SU-DHL-6 (cell line): Measurements from ENCODE around the gene DPH1.

Experiments used
- H2AFZ ChIP-seq: fragments of 200-600 bp; sonication (generic); 2 replicates; pipeline ENCODE4 v1.6.1; 2014; ENCODE audit warnings: low read depth, mild to moderate bottlenecking, moderate library complexity, mixed read lengths, antibody characterized with exemption, low read length; ENCODE audit not compliant: severe bottlenecking
- H3F3A ChIP-seq: fragments of 200-600 bp; shearing (Covaris generic); 2 replicates; pipeline ENCODE4 v1.6.0; 2016; ENCODE audit warnings: antibody characterized with exemption, mild to moderate bottlenecking; ENCODE audit not compliant: insufficient read depth
- H3K27ac ChIP-seq: fragments of 200-600 bp; sonication (generic); 2 replicates; pipeline ENCODE4 v1.5.1; 2016; ENCODE audit warnings: low read depth, mild to moderate bottlenecking, low read length, moderate library complexity, mixed read lengths
- H3K27me3 ChIP-seq: fragments of 200-600 bp; sonication (generic), shearing (Covaris generic); 2 replicates; pipeline ENCODE4 v1.6.0; 2014; ENCODE audit warnings: mild to moderate bottlenecking, low read length
- H3K36me3 ChIP-seq: fragments of 200-600 bp; sonication (generic); 2 replicates; pipeline ENCODE4 v1.6.1; 2014; ENCODE audit warnings: mild to moderate bottlenecking, low read length, mixed read lengths
- H3K4me2 ChIP-seq: fragments of 300-600, 200-600 bp; shearing (Covaris generic), sonication (generic); 2 replicates; pipeline ENCODE4 v1.6.0; 2014; ENCODE audit warnings: low read length, low read depth, mild to moderate bottlenecking; ENCODE audit not compliant: poor library complexity, severe bottlenecking
- H3K4me3 ChIP-seq: fragments of 200-600 bp; sonication (generic); 2 replicates; pipeline ENCODE4 v1.5.1; 2014; ENCODE audit warnings: antibody characterized with exemption, low read length, mild to moderate bottlenecking, mixed read lengths; ENCODE audit not compliant: insufficient read depth, poor library complexity, severe bottlenecking
- H3K79me2 ChIP-seq: fragments of 200-600 bp; sonication (generic); 2 replicates; pipeline ENCODE4 v1.6.1; 2014; ENCODE audit warnings: mild to moderate bottlenecking, low read length, moderate library complexity; ENCODE audit not compliant: insufficient read depth
- H3K9ac ChIP-seq: fragments of 200-600 bp; sonication (generic); 2 replicates; pipeline ENCODE4 v1.7.0; 2014; ENCODE audit warnings: mild to moderate bottlenecking, low read length
- H3K9me2 ChIP-seq: fragments of 200-600 bp; sonication (generic); replicated peaks from 2 replicates; pipeline ENCODE4 v1.6.1; 2014; ENCODE audit warnings: low read length; ENCODE audit not compliant: insufficient read depth
- H3K9me3 ChIP-seq: fragments of 200-600 bp; sonication (generic); 2 replicates; pipeline ENCODE4 v1.6.1; 2014; ENCODE audit warnings: low read length, mixed read lengths; ENCODE audit not compliant: insufficient read depth
- H4K20me1 ChIP-seq: fragments of 200-600 bp; sonication (generic); 2 replicates; pipeline ENCODE4 v1.6.1; 2014; ENCODE audit warnings: low read depth, mild to moderate bottlenecking, antibody characterized with exemption, low read length, moderate library complexity, mixed read lengths
- CTCF ChIP-seq: fragments of 200-600 bp; sonication (generic); IDR thresholded peaks from one replicate; pipeline ENCODE4 v1.5.1; 2017; ENCODE audit warnings: antibody characterized with exemption, mild to moderate bottlenecking, low read length, moderate library complexity; ENCODE audit not compliant: insufficient read depth, poor library complexity, severe bottlenecking
- EZH2phosphoT487 ChIP-seq: fragments of 200-600 bp; sonication (generic), shearing (Covaris generic); conservative IDR thresholded peaks from 2 replicates; pipeline ENCODE4 v1.6.1; 2018; ENCODE audit warnings: mild to moderate bottlenecking, antibody characterized with exemption, low read length, moderate library complexity, mixed read lengths

The DPH1 gene

GRCh38 chr17:2013994-2014317, 16.0 kb upstream of the DPH1 start:
- Histone ChIP-seq H3K79me2 (no peaks in the 10 kb centered on the region), H3F3A (no peaks in the 10 kb centered on the region), H3K4me2 (no peak overlapping the region), H2AFZ (no peak overlapping the region), H3K9me3 (no peaks in the 10 kb centered on the region), H3K9ac (no peak overlapping the region), H3K27me3 (no peaks in the 10 kb centered on the region), H4K20me1 (no peaks in the 10 kb centered on the region), H3K9me2 (no peaks in the 10 kb centered on the region), H3K36me3 (no peaks in the 10 kb centered on the region), H3K4me3 (no peak overlapping the region), H3K27ac (no peak overlapping the region)
- TF ChIP-seq EZH2phosphoT487 (no peak), CTCF (no peak)

DNA sequence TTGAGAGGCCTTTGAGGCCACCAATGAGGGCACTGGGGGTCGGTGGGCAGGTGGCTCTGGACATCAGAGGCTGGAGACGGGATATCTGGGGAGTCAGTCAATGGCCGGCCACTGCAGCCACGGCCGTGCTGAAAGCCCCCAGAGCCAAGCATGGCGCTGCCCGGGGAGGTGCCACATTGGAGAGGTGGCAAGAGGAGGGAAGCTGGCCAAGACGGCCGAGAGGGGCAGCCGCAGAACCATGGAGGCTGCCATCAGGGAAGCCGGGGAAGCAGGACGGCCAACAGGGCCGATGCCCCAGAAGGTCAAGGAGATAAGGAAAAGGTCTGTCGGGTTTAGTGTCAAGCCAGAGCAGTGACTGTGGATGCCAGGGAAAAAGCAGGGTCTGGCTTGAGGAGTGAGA, 14.6 kb upstream of the DPH1 start:
- Histone ChIP-seq H3K4me3 (no peak overlapping the region), H3K9ac (no peak overlapping the region), H2AFZ (no peak overlapping the region), H3K9me2 (no peaks in the 10 kb centered on the region), H4K20me1 (no peaks in the 10 kb centered on the region), H3K27ac (no peak overlapping the region), H3K27me3 (no peaks in the 10 kb centered on the region), H3F3A (no peaks in the 10 kb centered on the region), H3K9me3 (no peaks in the 10 kb centered on the region), H3K79me2 (no peaks in the 10 kb centered on the region), H3K4me2 (no peak overlapping the region), H3K36me3 (no peaks in the 10 kb centered on the region)
- TF ChIP-seq EZH2phosphoT487 (no peak), CTCF (no peak)

- H4K20me1 ChIP-seq, result no peaks in the 10 kb centered on the region
- no peak overlapping the region for H3K27ac ChIP-seq
- H3K27me3 ChIP-seq, result no peaks in the 10 kb centered on the region
- H3K79me2 ChIP-seq, result no peaks in the 10 kb centered on the region
- no peak overlapping the region for H3K9ac ChIP-seq
- H3K4me3 ChIP-seq, result no peak overlapping the region
- no peaks in the 10 kb centered on the region for H3K9me2 ChIP-seq
- H3K4me2 ChIP-seq, result no peak overlapping the region
- H2AFZ ChIP-seq, result no peak overlapping the region
- H3K9me3 ChIP-seq, result no peaks in the 10 kb centered on the region
- TF ChIP-seq CTCF (no peak), EZH2phosphoT487 (no peak)
- no peaks in the 10 kb centered on the region for H3K36me3 ChIP-seq
- H3F3A ChIP-seq, result no peaks in the 10 kb centered on the region
These were observed 13.5 kb upstream of the DPH1 start for GRCh38 chr17:2016494-2016893.
